Measurements from ENCODE around the gene BAHCC1.

The BAHCC1 gene

DNA sequence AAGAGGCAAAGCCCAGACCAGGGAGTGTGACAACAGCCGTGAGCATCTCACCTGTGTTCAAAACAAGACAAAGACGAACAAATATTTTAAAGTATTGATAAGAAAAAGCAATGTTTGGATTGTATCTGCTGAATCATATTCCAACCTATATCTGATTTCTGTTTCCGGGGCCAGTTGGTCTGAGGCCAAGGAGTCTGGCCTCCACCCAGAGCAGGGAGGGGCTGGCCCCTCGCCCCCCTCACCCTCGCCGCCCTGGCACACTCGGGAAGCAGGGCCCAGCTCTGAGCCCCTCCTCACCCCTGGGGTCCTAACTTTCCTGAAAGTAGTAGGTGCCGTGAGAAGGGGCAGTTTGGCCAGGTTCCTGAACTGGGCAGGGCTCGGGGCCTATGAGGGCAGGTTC lies 69.3 kb downstream of the BAHCC1 start:
- DNase-seq = no peak

- DNase-seq = no peak
Measured at GRCh38 chr17:81465910-81466309, 70.7 kb downstream of the BAHCC1 start.

GRCh38 chr17:81466564-81467472 lies 71.6 kb downstream of the BAHCC1 start:
- no peak for DNase-seq

- no peak for DNase-seq
Measured at GRCh38 chr17:81468111-81468769, 73.0 kb downstream of the BAHCC1 start.

GRCh38 chr17:81468770-81469121 lies 73.5 kb downstream of the BAHCC1 start:
- no peak for DNase-seq

DNA sequence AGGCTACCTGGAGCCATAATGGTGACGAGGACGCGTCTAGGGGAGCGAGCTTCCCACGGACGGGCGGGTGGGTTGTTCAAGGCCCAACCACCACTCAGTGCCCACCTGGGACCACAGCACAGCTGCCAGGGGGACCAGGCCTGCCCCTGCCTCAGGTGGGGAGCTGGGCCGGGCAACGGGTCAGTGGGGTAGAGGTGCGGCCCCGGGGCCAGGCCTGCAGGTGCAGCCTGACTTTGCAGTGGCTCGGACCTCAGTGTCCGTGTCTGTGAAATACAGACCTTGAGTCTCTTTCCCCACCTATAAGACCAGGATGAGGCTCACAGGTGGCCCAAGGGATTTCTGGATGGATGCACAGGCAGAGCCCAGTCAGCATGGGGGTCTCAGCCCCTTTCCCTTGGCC lies 74.0 kb downstream of the BAHCC1 start:
- DNase-seq = no peak

- DNase-seq = no peak
Measured at GRCh38 chr17:81470270-81470943, 75.2 kb downstream of the BAHCC1 start.

DNA sequence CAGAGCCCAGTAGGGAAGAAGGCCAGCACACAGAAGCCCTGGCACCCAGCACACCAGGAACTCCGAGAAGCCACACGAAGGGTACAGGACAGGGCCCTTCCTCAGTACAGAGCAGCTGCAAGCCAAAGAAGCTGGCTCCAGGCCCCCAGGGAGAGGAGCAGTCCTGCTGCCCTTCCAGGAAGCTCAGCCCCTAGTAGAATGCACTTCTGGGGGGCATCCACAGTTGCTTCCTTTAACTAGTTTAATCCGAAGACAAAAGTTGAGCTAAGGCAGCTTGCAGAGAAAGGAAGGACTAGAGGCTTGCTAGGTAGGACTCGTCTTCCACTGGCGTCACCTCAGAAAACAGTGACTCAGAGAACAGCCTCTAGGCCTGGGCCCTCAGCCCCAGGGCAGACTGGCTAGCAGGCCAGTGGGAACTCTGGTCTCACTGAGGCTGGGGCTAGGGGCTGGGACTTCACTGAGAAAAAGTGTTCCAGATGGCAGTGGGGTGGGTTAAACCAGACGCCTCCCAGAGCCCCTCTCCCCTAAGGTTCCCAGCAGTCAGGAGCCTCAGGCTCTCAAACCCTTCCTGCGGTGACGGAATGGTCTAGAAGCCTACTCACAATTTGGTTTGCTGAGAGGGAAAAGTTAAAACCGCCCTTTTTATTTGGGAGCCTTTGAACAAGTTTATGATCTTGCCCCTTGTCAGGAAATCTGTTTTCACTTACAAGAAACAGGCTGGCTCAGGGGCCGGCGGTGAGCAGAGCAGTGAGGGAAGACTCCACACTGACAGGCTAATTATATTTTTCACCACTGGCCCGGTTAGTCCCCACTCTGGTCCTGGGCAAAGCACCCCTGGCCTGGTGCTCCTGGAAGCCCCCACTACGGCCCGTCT lies 75.9 kb downstream of the BAHCC1 start:
- no peak for DNase-seq

- peak; percentile 99 for DNase-seq
Measured at GRCh38 chr17:81471818-81472456, 76.7 kb downstream of the BAHCC1 start.

GRCh38 chr17:81473019-81473418 lies 77.8 kb downstream of the BAHCC1 start:
- no peak for DNase-seq

DNA sequence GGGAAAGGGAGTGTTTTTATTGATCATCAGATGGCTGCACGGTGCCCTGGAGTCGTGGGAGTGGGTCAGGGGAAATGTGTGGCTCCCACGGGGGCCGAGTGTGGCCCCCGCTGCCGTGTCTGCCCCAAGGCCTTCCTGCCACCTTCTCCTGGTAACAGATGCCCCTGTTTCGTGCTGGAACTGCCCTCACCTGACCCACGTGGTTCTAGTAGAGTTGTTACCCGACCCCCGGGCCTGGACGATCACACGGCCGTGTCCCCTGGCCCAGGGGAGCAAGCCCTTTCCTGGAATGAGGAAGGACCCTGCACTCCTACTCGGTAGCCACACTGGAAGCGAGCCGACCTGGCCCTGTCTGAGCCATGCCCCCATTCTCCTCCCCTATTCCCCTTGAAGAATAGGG lies 79.7 kb downstream of the BAHCC1 start:
- no peak for DNase-seq

- no peak for DNase-seq
Measured at GRCh38 chr17:81476097-81476496, 80.8 kb downstream of the BAHCC1 start.

DNA sequence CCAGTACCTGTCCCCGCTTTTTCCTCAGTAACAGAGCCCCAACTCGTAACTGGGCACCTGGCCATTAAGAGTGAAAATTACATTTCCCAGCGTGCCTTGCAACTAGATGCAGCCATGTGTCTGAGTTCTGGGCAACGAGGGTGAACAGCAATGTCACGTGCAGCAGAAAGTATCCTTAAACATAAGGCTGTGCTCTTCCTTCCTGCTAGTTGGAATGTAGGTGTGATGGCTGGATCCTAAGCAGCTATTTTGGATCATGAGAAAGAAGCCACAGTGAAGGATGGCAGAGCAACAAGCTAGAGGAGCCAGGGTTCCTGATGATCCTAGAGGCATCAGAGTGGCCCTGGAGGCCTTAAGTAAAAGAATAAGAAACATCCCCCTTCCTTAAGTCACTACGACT lies 81.4 kb downstream of the BAHCC1 start:
- DNase-seq = no peak

DNA sequence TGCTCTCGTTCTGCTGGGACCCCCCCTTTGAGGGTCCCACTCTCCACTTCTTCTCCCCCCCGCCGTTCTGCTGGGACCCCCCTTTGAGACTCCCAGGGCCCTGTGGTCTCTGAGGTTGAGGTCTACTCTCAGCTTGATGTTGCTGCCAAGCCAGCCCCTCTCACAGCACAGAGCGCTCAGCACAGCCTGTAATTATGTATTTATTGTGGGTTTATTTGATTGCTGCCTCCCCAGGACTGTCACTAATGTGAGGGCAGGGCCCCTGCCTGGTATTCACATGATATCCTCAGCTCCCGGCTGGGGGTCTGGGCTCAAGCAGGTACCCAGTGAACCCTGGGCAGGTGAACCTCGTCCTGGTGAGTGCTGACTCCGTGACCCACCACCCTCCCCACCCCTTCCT lies 81.9 kb downstream of the BAHCC1 start:
- no peak for DNase-seq

DNA sequence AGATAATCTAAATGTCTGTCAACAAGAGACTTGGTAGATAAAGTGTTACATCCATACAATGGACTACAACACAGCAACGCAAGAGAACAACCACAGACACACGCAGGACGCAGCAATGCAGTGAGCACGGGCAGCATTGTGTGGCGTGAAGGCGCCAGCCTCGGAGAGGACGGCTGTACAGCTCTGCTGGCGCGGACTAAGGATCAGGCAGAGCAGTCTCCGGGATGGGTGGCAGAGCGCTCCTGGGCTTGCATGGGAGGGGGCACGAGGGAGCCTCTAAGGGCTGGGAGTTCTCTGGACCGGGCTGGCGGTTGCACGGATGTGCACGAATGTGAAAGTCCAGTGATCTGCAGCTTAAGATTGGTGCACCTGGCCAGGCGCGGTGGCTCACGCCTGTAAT lies 82.9 kb downstream of the BAHCC1 start:
- DNase-seq = no peak

GRCh38 chr17:81479175-81480071 lies 84.2 kb downstream of the BAHCC1 start:
- peak; percentile 51 for DNase-seq

DNA sequence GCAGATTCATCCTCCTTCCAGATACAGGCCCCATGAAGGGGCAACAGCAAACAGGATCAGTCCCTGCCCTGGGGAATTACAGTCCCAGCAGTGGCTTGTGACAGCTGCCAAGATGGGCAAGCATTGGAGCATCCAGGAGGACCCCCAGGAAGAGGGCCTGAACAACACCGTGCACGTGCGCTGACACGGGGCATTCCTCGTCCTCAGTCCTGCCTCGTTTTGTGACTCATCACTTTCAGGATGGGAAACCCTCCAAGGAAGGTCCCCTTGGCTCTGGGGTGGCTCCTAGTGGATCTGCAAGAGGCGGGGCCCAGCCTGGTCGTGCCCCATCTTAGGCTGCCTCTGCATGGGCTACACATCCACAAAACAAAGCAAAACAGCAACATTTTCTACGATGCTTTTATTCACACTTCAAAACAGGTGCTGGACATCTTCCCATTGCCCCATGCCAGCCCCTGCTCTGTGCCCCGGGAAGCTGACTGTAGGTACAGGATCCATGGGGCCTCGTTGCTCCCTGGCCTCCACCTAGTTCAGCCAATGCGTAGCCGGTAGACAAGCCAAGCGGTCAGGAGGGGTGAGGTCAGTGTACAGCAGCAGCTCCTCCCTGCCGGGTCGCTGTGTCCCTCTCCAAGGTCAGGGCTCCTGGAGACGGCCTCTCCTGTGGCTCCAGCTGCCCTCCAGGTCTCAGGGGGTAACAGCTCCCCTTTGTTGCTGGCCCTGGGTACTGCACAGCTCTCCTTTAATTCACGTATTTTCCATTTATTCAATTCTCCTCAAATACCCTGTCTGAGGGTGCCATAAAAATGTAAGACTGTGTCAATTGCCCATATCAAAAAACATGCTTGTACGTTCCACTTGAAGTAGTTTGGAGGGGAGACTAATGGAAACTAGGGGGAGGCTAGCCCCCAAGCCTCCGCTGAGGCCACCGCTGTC lies 85.1 kb downstream of the BAHCC1 start:
- DNase-seq = no peak

GRCh38 chr17:81481073-81481799 lies 86.0 kb downstream of the BAHCC1 start:
- peak; percentile 86 for DNase-seq

DNA sequence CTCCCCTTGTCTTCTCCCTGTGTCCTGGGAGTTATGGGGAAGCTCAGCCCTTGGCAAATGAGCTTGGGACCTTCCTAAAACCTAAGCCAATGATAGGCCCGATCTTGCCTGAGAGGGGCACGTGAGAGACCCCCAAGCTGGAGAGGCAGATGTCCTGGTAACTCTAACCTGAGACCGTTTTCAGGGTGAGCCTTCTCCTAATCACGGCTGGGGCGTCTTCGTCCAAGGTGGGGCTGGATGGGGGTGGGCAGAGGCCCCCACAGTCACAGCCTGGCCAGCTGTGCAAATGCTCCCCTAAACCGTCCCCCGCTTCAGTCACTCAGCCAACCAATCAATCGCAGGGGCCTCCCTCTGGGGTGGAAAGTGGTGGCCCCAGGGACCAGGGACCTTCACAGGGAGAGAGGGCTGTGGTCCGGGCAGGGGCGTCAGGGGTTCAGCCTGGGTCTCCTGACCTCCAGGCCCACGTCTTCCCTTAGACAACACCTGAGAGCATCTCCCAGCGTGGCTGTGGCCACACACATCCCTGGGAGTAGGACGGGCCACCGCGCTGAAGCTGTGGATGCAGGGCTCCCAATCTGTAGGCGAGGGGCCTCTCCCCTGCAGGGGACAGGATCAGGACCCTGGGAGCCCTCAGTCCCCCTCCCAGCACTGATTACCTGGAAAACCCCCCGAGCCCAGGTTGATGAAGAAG lies 86.7 kb downstream of the BAHCC1 start:
- DNase-seq = peak; percentile 91
